Smooth muscle cell (in vitro differentiated cells): ENCODE measurements around the gene BEND3. TPM values are rescaled to one million over a fixed set of nuclear protein-coding genes. Genes with fewer than 3 reads are reported as not detected.
"Not testable (repeated sequence)": the region's sequence is repeated elsewhere in the genome, so short reads cannot be mapped to it uniquely, and the experiment has no call there.

Experiments used
- DNase-seq: peaks from one replicate; lab custom pipeline; 2025; ENCODE audit not compliant: unreplicated experiment; lab: John Stamatoyannopoulos, UW
- H2AFZ ChIP-seq: fragments of 200-600 bp; sonication (generic); 2 replicates; pipeline ENCODE4 v1.6.0; 2016; ENCODE audit warnings: antibody characterized with exemption, low read depth, mild to moderate bottlenecking
- H3F3A ChIP-seq: fragments of 200-600 bp; sonication (generic); 2 replicates; pipeline ENCODE4 v1.6.0; 2017; ENCODE audit warnings: antibody characterized with exemption, low read depth
- H3K27ac ChIP-seq: fragments of 200-600 bp; sonication (generic); 2 replicates; pipeline ENCODE4 v1.5.1; 2016; ENCODE audit warnings: low read depth, mild to moderate bottlenecking
- H3K27me3 ChIP-seq: fragments of 200-600 bp; sonication (generic); 2 replicates; pipeline ENCODE4 v1.6.1; 2016; ENCODE audit warnings: low read depth, mild to moderate bottlenecking
- H3K36me3 ChIP-seq: fragments of 200-600 bp; sonication (generic); 2 replicates; pipeline ENCODE4 v1.5.1; 2016; ENCODE audit warnings: low read depth
- H3K4me1 ChIP-seq: fragments of 200-600 bp; sonication (generic); 2 replicates; pipeline ENCODE4 v1.5.1; 2016; ENCODE audit warnings: low read depth
- H3K4me2 ChIP-seq: fragments of 200-600 bp; sonication (generic); 2 replicates; pipeline ENCODE4 v1.6.0; 2016; ENCODE audit warnings: mild to moderate bottlenecking
- H3K4me3 ChIP-seq: fragments of 200-600 bp; sonication (generic); 2 replicates; pipeline ENCODE4 v1.5.1; 2016; ENCODE audit warnings: mild to moderate bottlenecking
- H3K79me2 ChIP-seq: fragments of 200-600 bp; sonication (generic); 2 replicates; pipeline ENCODE4 v1.6.0; 2016; ENCODE audit warnings: low read depth, mild to moderate bottlenecking
- H3K9ac ChIP-seq: fragments of 200-600 bp; sonication (generic); 2 replicates; pipeline ENCODE4 v1.6.0; 2016; ENCODE audit warnings: low read depth
- H3K9me3 ChIP-seq: fragments of 200-600 bp; sonication (generic); replicated peaks from 2 replicates; pipeline ENCODE4 v1.5.1; 2016; ENCODE audit warnings: low read depth
- H4K20me1 ChIP-seq: fragments of 200-600 bp; sonication (generic); 2 replicates; pipeline ENCODE4 v1.6.0; 2016; ENCODE audit warnings: low read depth
- WGBS: methylation state at CpG from one replicate; pipeline ENCODE4 v1.1.7; 2016; ENCODE audit warnings: low lambda C conversion rate; 5-methylcytosine and 5-hydroxymethylcytosine counted together
- polyA plus RNA-seq: library from polyadenylated mRNA; unstranded; fragments of >200 nt; fragmentation: Nextera tagmentation; extraction: Ambion mirVana; gene quantifications from 2 replicates; pipeline ENCODE4 v1.2.1, GENCODE V29; 2016
- total RNA-seq: library from RNA; depleted of rRNA; stranded (reverse); fragments of >200 nt; gene quantifications from 2 replicates; pipeline ENCODE4 v1.2.3, GENCODE V29; 2014
- TF ChIP-seq, protein P1 (sequence below): fragments of 200-600 bp; sonication (generic); IDR thresholded peaks from 2 replicates; pipeline ENCODE4 v1.5.1; 2017; ENCODE audit warnings: borderline replicate concordance, mild to moderate bottlenecking, antibody characterized with exemption; ENCODE audit not compliant: insufficient read depth, poor library complexity, severe bottlenecking

The BEND3 gene
- total and polyA plus RNA-seq, 2 experiments from 2014 or later: 2.3 to 3.5 TPM

GRCh38 chr6:107101686-107102413 is 13.5 kb downstream of the BEND3 start:
- no peak for DNase-seq
- TF ChIP-seq, protein P1, sequence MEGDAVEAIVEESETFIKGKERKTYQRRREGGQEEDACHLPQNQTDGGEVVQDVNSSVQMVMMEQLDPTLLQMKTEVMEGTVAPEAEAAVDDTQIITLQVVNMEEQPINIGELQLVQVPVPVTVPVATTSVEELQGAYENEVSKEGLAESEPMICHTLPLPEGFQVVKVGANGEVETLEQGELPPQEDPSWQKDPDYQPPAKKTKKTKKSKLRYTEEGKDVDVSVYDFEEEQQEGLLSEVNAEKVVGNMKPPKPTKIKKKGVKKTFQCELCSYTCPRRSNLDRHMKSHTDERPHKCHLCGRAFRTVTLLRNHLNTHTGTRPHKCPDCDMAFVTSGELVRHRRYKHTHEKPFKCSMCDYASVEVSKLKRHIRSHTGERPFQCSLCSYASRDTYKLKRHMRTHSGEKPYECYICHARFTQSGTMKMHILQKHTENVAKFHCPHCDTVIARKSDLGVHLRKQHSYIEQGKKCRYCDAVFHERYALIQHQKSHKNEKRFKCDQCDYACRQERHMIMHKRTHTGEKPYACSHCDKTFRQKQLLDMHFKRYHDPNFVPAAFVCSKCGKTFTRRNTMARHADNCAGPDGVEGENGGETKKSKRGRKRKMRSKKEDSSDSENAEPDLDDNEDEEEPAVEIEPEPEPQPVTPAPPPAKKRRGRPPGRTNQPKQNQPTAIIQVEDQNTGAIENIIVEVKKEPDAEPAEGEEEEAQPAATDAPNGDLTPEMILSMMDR: no peak
- Histone ChIP-seq H3K27ac (no peak overlapping the region), H3K79me2 (peaks cover 4% of the 10 kb centered on the region), H3K4me2 (no peak overlapping the region), H3K27me3 (no peaks in the 10 kb centered on the region), H3K4me3 (no peak overlapping the region), H3F3A (no peaks in the 10 kb centered on the region), H3K9ac (no peak overlapping the region), H3K9me3 (no peaks in the 10 kb centered on the region), H2AFZ (no peak overlapping the region), H3K4me1 (peaks cover 6% of the 10 kb centered on the region), H4K20me1 (peaks cover 28% of the 10 kb centered on the region), H3K36me3 (no peaks in the 10 kb centered on the region)
- WGBS: 93% methylated on average over 9 of the region's 9 CpGs

GRCh38 chr6:107101211-107101610 is 14.1 kb downstream of the BEND3 start:
- no peak for DNase-seq
- H3K4me1 ChIP-seq: peaks cover 6% of the 10 kb centered on the region
- H4K20me1 ChIP-seq: peaks cover 23% of the 10 kb centered on the region
- H3K4me2 ChIP-seq: no peak overlapping the region
- H3K27me3 ChIP-seq: no peaks in the 10 kb centered on the region
- H3K4me3 ChIP-seq: no peak overlapping the region
- H3F3A ChIP-seq: no peaks in the 10 kb centered on the region
- no peak overlapping the region for H2AFZ ChIP-seq
- H3K9ac ChIP-seq: no peak overlapping the region
- TF ChIP-seq, protein P1: no peak
- H3K27ac ChIP-seq: no peak overlapping the region
- peaks cover 4% of the 10 kb centered on the region for H3K79me2 ChIP-seq
- no peaks in the 10 kb centered on the region for H3K36me3 ChIP-seq
- no peaks in the 10 kb centered on the region for H3K9me3 ChIP-seq

DNA sequence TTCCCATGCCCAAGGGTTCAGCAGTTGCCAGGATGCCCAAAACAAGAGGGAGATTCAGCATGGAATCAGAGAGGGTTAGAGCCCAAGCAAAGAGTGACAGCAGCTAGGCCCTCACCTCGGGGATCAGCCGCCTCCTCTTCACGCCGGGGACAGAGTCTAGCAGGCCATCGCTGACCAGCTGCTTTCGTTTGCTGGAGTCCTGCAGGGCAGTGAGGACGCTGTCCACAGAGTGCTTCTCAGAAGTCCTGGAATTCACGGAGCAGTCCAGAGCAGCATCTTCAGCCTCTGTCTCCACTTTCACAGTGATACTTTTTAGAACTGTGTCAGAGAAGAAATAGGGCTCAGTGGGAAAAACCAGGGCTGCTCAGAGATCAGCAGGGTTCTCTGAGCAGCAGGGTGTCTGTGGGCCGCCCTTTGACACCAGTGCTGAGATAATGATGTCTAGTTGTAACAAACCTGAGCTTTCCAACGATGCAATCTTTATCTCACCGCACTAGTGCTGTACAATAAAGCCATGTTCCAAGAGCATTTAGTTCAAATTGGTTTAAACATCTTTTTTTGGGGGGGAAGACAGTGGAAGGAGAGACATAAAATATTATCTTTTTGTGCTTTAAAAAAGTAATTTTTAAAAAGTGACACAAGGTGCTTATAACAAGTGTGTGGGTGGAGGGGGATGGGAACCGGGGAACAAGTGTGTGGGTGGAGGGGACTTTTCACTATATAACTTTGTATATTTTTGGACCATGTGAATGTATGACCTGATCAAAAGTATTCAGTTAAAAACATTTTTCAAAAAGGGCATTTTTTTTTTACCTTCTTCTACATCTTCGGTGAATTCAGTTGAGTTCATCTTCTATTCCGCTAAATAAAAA is 16.6 kb downstream of the BEND3 start:
- no peak overlapping the region for H3K4me2 ChIP-seq
- peaks cover 10% of the 10 kb centered on the region for H4K20me1 ChIP-seq
- peaks cover 4% of the 10 kb centered on the region for H3K79me2 ChIP-seq
- no peaks in the 10 kb centered on the region for H3K36me3 ChIP-seq
- H3K4me1 ChIP-seq: peaks cover 6% of the 10 kb centered on the region
- no peaks in the 10 kb centered on the region for H3K27me3 ChIP-seq
- H3K4me3 ChIP-seq: no peak overlapping the region
- no peak overlapping the region for H3K9ac ChIP-seq
- H3F3A ChIP-seq: no peaks in the 10 kb centered on the region
- no peaks in the 10 kb centered on the region for H3K9me3 ChIP-seq
- no peak overlapping the region for H3K27ac ChIP-seq
- H2AFZ ChIP-seq: no peak overlapping the region
- DNase-seq: no peak
- TF ChIP-seq, protein P1: no peak
- WGBS: 91% methylated on average over 14 of the region's 14 CpGs

- H3K36me3 ChIP-seq, H3K79me2 ChIP-seq, H3K27me3 ChIP-seq, H3K9ac ChIP-seq, H4K20me1 ChIP-seq, H3K9me3 ChIP-seq, H3K4me1 ChIP-seq, H2AFZ ChIP-seq, H3K4me2 ChIP-seq, H3K27ac ChIP-seq, H3K4me3 ChIP-seq, H3F3A ChIP-seq, DNase-seq: not testable (repeated sequence)
- WGBS: 99% methylated on average over 7 of the region's 7 CpGs
Measured at GRCh38 chr6:107084459-107084858, 30.9 kb downstream of the BEND3 start.
